Stimulated activated CD4-positive, alpha-beta T cell treated with anti-CD3 and anti-CD28 coated beads, Interleukin-4, amount 100 ng/mL, for 1 hour (primary cell): Measurements from ENCODE around the gene RFT1.
"Not testable (repeated sequence)": the region's sequence is repeated elsewhere in the genome, so short reads cannot be mapped to it uniquely, and the experiment has no call there.

Source experiments
- DNase-seq: peaks from one replicate; pipeline ENCODE4 v3.0.0-alpha.2; 2020

RFT1 gene

DNA sequence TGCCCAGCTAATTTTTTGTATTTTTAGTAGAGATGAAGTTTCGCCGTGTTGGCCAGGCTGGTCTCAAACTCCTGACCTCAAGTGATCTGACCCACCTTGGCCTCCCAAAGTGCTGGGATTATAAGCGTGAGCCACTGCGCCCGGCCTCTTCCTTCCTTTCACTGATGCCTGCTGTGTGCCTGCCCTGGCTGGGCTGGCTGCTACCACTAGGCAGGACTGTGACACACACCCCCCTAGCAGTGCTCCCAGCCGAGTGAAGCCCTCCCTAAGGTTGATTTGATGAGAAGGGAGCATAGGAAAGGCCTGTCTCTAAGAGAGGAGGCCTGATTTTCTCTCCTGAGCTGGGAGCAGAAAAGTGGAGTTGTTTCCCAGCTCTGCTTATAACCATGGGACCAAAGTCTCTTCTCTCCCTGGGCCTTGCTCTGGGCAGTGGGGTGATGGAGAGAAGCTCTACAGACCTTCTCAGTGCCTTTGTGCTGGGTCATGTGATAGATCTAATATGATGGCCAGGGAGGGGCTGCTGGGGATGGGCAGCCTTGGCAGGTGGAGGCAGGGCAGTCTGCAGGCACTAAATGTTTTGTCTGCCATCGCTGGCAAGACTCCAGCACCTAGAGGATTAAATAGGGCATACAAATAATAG, 64.3 kb downstream of the RFT1 start:
- no peak for DNase-seq

DNA sequence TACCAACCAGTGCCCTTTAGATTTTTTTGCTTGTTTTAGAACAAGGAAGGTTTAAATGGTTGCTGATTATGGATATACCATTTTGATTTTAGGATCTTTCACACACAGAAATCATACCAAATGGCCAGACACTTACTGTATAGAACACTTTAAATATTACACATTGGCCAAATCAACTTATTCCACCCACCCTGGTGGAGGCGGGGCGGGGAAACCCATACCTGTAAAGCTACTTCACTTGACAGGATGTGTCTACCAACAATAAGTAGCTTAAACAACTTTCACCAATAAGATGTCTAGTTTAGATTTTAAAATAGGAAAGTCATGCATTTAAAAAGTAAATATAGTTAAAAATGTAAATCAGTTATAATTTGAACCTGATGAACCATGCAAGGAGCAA, 67.3 kb downstream of the RFT1 start:
- no peak for DNase-seq

GRCh38 chr3:53056442-53056841, 73.8 kb downstream of the RFT1 start:
- DNase-seq, result no peak

GRCh38 chr3:53054233-53054632, 76.0 kb downstream of the RFT1 start:
- not testable (repeated sequence) for DNase-seq

DNA sequence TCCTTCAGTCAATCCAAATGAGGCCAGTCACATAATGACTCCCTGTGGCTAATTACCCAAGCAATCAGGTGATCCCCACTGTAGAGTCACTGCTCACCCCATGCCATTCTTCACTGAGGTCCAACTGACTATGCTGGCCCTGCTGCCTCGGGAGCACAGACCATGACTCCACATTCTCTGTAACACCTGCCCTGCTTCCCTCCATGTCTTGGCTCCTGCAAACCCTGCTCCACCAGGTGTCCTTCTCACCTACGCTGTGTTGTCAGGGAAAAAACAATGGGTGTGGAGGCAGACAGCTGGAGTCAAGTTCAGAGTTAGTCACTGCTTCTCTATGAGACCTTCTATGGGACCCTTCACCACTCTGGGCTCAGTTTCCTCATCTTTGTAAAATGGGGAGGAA, 78.3 kb downstream of the RFT1 start:
- no peak for DNase-seq

GRCh38 chr3:53049987-53050386, 80.2 kb downstream of the RFT1 start:
- DNase-seq, result no peak

DNA sequence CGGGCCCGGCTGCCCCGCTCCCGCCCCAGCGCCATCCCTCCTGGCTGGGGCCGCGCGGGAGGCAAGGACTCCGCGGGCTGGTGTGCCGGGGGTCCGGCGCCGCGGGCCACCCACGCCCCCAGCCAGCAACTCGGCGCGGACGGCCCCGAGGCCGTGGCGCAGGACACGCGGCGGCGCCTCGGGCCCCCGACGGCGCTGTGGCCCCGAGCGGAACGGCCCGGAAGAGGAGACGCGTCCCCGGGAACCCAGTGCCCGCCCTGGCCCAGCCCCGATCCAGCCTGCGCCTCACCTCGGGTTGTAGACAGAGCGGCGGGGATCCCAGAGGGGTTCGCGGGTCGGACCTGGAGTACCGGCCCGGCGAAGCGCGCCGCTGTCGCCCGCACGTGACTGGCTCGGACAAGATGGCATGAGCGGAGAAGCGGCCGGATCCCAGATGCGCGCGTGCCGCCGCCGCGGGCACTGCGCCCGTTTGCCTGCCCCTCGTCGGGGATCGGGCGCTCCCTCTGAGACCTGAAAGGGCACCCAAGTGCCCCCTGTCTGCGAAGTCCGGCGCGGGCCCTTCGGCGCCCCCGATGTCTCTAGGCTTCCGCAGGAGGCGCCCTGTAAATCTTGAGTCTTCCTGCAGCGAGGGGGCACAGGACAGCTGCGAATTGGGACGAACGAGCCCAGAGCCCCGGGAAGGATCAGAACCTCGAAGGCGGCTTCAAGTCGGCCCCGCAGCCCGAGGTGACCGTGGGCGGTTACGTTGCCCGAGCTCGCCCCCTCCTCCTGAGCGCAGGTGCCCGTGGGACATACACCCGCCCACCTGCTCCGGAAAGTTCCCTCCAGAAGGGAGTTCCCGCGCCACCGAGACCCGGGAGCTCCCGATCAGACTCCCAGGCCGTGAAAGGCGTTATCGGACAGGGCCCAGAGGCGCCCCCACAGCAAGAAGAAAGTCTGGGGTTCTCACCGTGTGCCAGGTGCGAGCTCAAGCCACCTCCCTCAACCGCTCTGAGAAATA, 83.8 kb downstream of the RFT1 start:
- peak; percentile 52 for DNase-seq

DNA sequence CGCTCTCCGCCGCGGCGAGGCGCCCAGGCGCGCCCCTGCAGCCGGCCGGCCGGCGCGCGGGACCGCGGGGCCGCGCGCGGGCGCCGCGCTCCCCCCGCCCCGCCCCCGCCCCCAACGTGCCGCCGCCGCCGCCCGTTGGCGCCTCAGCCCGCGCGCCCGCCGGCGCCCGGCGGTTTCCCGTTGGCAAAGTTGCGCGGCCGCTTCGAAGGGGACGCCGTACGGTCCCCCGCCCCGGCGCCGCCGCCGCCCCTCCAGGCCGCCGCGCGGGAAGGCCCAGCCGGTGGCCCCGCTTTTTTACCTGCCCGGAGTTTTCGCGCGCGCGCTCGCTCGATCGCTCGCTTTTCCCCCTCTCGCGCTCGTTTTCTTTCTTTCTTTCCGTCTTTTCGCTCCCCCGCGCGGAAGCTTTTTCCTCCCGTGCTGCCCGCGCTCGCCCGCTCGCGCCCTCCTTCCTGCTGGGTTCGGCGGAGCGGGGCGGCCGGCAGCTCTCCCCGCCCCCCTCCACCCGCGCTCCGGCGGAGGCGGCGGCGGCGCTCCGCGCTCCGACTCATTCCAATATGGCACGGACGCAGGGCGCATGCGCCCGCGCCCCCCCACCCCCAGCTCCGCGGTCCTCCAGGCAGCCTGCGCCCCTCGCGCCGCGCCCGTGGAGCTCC, 84.6 kb downstream of the RFT1 start, which contains the start of gene SFMBT1:
SFMBT1 (minus strand) TSS at position 556 of the 653 bp plus-strand sequence. CDS start 76,945 bp downstream, outside the sequence.
- DNase-seq, result peak; percentile 79

- DNase-seq, result peak; percentile 62
Measured at GRCh38 chr3:53044711-53045517, 85.3 kb downstream of the RFT1 start.

DNA sequence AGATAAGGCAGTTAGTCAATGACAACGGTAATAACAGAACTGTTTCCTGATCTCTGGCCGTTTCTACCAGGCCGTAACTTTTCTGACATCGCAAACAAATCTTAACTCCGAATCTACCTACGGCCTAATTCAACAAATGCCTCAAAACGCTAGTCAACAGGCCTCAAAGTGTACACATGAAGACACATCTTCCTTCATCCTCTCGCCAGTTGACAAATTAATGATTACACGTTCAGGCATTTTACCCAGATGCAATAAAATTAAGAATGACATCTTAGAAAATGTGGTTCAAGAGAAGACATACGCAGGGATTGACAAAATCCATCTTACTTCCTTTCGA, 85.9 kb downstream of the RFT1 start:
- DNase-seq, result no peak

DNA sequence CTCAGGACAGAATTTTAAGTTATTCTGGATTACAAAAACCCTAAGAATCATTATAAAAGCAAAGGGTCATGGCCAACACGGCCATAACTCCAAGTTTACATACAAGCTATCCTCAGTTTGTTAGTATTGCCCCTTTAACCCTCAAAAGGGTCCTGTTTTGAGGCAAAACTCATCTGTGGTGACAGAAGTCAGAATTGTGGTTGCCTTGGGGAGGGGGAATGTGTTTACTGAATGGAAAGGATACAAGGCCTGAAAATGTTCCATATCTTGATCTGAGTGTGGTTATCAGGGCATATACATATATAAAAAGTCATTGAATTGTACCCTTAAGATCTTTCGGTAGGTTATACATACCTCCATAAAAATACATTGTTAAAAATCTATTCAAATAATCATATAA, 86.5 kb downstream of the RFT1 start:
- no peak for DNase-seq

GRCh38 chr3:53042651-53043050, 87.6 kb downstream of the RFT1 start:
- no peak for DNase-seq

- no peak for DNase-seq
Measured at GRCh38 chr3:53040351-53040820, 89.8 kb downstream of the RFT1 start.

- DNase-seq, result no peak
Measured at GRCh38 chr3:53039376-53039752, 90.9 kb downstream of the RFT1 start.

GRCh38 chr3:53038679-53039375, 91.4 kb downstream of the RFT1 start:
- no peak for DNase-seq
